Hematopoietic multipotent progenitor cell treated with erythropoietin and hydrocortisone succinate and interleukin-3 and kit ligand, for 4 days (in vitro differentiated cells): ENCODE results near the gene SENP7.

ENCODE experiments used
- DNase-seq: peaks from one replicate; pipeline ENCODE4 v3.0.0-alpha.2; 2015

The SENP7 gene

GRCh38 chr3:101312545-101312944, 200.5 kb downstream of the SENP7 start:
- DNase-seq = no peak

GRCh38 chr3:101311676-101312075, 201.3 kb downstream of the SENP7 start:
- DNase-seq = no peak

GRCh38 chr3:101310978-101311375, 202.0 kb downstream of the SENP7 start:
- no peak for DNase-seq

- DNase-seq = peak; percentile 12
These were observed 204.8 kb downstream of the SENP7 start for GRCh38 chr3:101308147-101308772.

- DNase-seq = no peak
These were observed 209.2 kb downstream of the SENP7 start for GRCh38 chr3:101303836-101304235.

- DNase-seq = no peak
These were observed 209.8 kb downstream of the SENP7 start for GRCh38 chr3:101303089-101303731.

GRCh38 chr3:101300073-101300472, 212.9 kb downstream of the SENP7 start:
- no peak for DNase-seq

- DNase-seq = no peak
These were observed 221.0 kb downstream of the SENP7 start for GRCh38 chr3:101292027-101292426.

GRCh38 chr3:101288294-101288693, 224.7 kb downstream of the SENP7 start:
- no peak for DNase-seq

GRCh38 chr3:101284757-101285156, 228.3 kb downstream of the SENP7 start:
- no peak for DNase-seq

- DNase-seq = no peak
These were observed 231.4 kb downstream of the SENP7 start for GRCh38 chr3:101281521-101282030.

- DNase-seq = no peak
These were observed 233.1 kb downstream of the SENP7 start for GRCh38 chr3:101279765-101280385.

- DNase-seq = no peak
These were observed 233.8 kb downstream of the SENP7 start for GRCh38 chr3:101279162-101279561.

GRCh38 chr3:101278727-101279126, 234.3 kb downstream of the SENP7 start:
- DNase-seq = no peak
